SU-DHL-6 (cell line): ENCODE results near the gene SPARC.

Source experiments
- EZH2phosphoT487 ChIP-seq: fragments of 200-600 bp; sonication (generic), shearing (Covaris generic); conservative IDR thresholded peaks from 2 replicates; pipeline ENCODE4 v1.6.1; 2018; ENCODE audit warnings: mild to moderate bottlenecking, antibody characterized with exemption, low read length, moderate library complexity, mixed read lengths
- TF ChIP-seq, protein P1 (sequence below): fragments of 200-600 bp; sonication (generic); IDR thresholded peaks from one replicate; pipeline ENCODE4 v1.5.1; 2017; ENCODE audit warnings: antibody characterized with exemption, mild to moderate bottlenecking, low read length, moderate library complexity; ENCODE audit not compliant: insufficient read depth, poor library complexity, severe bottlenecking

DNA sequence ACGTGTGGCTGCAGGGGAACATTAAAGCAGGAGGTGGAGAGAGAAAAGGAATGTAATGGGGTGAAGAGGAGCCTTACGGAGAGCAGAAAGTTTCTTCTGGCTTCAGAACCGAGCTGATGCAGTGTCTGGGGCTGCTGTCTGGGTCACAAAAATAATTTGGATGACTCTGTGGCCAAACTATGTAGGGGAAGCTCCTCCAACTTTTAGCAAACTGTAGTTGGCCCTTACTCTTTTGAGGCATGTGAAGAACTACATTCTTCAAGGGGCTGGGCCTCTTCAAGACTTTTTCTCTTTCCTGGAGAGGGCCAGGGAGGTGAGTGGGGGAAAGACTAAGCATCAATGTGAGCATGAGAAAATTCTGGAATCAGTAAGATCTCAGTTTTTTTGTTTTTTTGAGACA is 31.9 kb upstream of the SPARC start:
- TF ChIP-seq, protein P1, sequence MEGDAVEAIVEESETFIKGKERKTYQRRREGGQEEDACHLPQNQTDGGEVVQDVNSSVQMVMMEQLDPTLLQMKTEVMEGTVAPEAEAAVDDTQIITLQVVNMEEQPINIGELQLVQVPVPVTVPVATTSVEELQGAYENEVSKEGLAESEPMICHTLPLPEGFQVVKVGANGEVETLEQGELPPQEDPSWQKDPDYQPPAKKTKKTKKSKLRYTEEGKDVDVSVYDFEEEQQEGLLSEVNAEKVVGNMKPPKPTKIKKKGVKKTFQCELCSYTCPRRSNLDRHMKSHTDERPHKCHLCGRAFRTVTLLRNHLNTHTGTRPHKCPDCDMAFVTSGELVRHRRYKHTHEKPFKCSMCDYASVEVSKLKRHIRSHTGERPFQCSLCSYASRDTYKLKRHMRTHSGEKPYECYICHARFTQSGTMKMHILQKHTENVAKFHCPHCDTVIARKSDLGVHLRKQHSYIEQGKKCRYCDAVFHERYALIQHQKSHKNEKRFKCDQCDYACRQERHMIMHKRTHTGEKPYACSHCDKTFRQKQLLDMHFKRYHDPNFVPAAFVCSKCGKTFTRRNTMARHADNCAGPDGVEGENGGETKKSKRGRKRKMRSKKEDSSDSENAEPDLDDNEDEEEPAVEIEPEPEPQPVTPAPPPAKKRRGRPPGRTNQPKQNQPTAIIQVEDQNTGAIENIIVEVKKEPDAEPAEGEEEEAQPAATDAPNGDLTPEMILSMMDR, result no peak
- no peak for TF ChIP-seq EZH2phosphoT487
